Immature natural killer cell (primary cell): ENCODE results near the gene TPBGL. TPM values are rescaled to one million over a fixed set of nuclear protein-coding genes. Genes with fewer than 3 reads are reported as not detected.

ENCODE experiments used
- DNase-seq, 3 donors: peaks; one replicate each; pipeline ENCODE4 v3.0.0; 2022; ENCODE audit warnings: mixed read lengths in 1 of 3
- H3K27ac Mint-ChIP-seq, 6 donors: one replicate each; pipeline ENCODE4 v1.8.0; 2020; ENCODE audit warnings: mixed read lengths in 6 of 6, mild to moderate bottlenecking in 5 of 6, inconsistent platforms in 4 of 6, moderate library complexity in 3 of 6
- H3K27me3 Mint-ChIP-seq, 3 donors: one replicate each; pipeline ENCODE4 v1.8.0; 2020 to 2021; ENCODE audit warnings: low read depth in 3 of 3, mild to moderate bottlenecking in 3 of 3, mixed read lengths in 3 of 3, moderate library complexity in 3 of 3, inconsistent platforms in 1 of 3
- H3K36me3 Mint-ChIP-seq, 3 donors: one replicate each; pipeline ENCODE4 v1.8.0; 2020; ENCODE audit warnings: mixed read lengths in 3 of 3, inconsistent platforms in 2 of 3, mild to moderate bottlenecking in 2 of 3
- H3K4me1 Mint-ChIP-seq, 2 donors: one replicate each; pipeline ENCODE4 v1.8.0; 2020; ENCODE audit warnings: inconsistent platforms in 2 of 2, mild to moderate bottlenecking in 2 of 2, mixed read lengths in 2 of 2, moderate library complexity in 1 of 2
- H3K4me3 Mint-ChIP-seq, 5 donors: one replicate each; pipeline ENCODE4 v1.8.0; 2020; ENCODE audit warnings: mild to moderate bottlenecking in 5 of 5, mixed read lengths in 5 of 5, inconsistent platforms in 3 of 5, moderate library complexity in 3 of 5
- H3K9me3 Mint-ChIP-seq, 6 donors: one replicate each; pipeline ENCODE4 v1.8.0; 2020; ENCODE audit warnings: mild to moderate bottlenecking in 6 of 6, mixed read lengths in 6 of 6, inconsistent platforms in 4 of 6, moderate library complexity in 3 of 6
- polyA plus RNA-seq, 3 donors: library from polyadenylated mRNA; unstranded; fragments of 300-500 nt; fragmentation: Illumina TruSeq; gene quantifications; one replicate each; pipeline ENCODE4 v1.2.3, GENCODE V29; 2021

Gene TPBGL
- polyA plus RNA-seq, 3 donors from 2014 or later, result 0.13 TPM; not detected in 2

- no peak for DNase-seq
- H3K9me3 Mint-ChIP-seq, result no peaks in the 10 kb centered on the region
- H3K4me3 Mint-ChIP-seq, result no peak overlapping the region
- H3K27me3 Mint-ChIP-seq, result peaks cover 0 to 12% (median 3%) of the 10 kb centered on the region in 3 donors
- H3K27ac Mint-ChIP-seq, result peak overlapping the region in 2 of 6 donors; percentile 45 to 46
- H3K36me3 Mint-ChIP-seq, result peaks cover 0 to 21% (median 7%) of the 10 kb centered on the region in 3 donors
- H3K4me1 Mint-ChIP-seq, result peaks cover 28 to 37% of the 10 kb centered on the region in 2 donors
Measured at GRCh38 chr11:75287579-75287978, 47.0 kb downstream of the TPBGL start.

- Mint-ChIP-seq H3K4me3 (no peak overlapping the region), H3K4me1 (peaks cover 44 to 54% of the 10 kb centered on the region in 2 donors), H3K9me3 (no peaks in the 10 kb centered on the region), H3K36me3 (peaks cover 4 to 27% (median 7%) of the 10 kb centered on the region in 3 donors), H3K27ac (peak overlapping the region in 2 of 6 donors; percentile 23 to 28), H3K27me3 (peaks cover 0 to 12% (median 3%) of the 10 kb centered on the region in 3 donors)
- no peak for DNase-seq
Measured at GRCh38 chr11:75289511-75289760, 48.9 kb downstream of the TPBGL start.

- Mint-ChIP-seq H3K27ac (peak overlapping the region in 3 of 6 donors; percentile 23 to 28 (median 24)), H3K27me3 (peaks cover 0 to 10% (median 3%) of the 10 kb centered on the region in 3 donors), H3K4me3 (no peak overlapping the region), H3K36me3 (peaks cover 4 to 25% (median 7%) of the 10 kb centered on the region in 3 donors), H3K4me1 (peaks cover 47 to 58% of the 10 kb centered on the region in 2 donors), H3K9me3 (no peaks in the 10 kb centered on the region)
- no peak for DNase-seq
Measured at GRCh38 chr11:75289919-75290318, 49.3 kb downstream of the TPBGL start.

- H3K4me3 Mint-ChIP-seq, result peak overlapping the region in 2 of 5 donors; percentile 9 to 45
- H3K4me1 Mint-ChIP-seq, result peaks cover 57 to 70% of the 10 kb centered on the region in 2 donors
- DNase-seq, result no peak
- peaks cover 7 to 29% (median 12%) of the 10 kb centered on the region in 3 donors for H3K36me3 Mint-ChIP-seq
- no peaks in the 10 kb centered on the region for H3K9me3 Mint-ChIP-seq
- H3K27ac Mint-ChIP-seq, result peak overlapping the region in 3 of 6 donors; percentile 33 to 85 (median 69)
- peaks cover 0 to 10% (median 3%) of the 10 kb centered on the region in 3 donors for H3K27me3 Mint-ChIP-seq
Measured at GRCh38 chr11:75291741-75292140, 51.2 kb downstream of the TPBGL start.

- no peaks in the 10 kb centered on the region for H3K9me3 Mint-ChIP-seq
- H3K4me1 Mint-ChIP-seq, result peaks cover 63 to 80% of the 10 kb centered on the region in 2 donors
- no peak overlapping the region for H3K4me3 Mint-ChIP-seq
Measured at GRCh38 chr11:75292943-75293342, 52.4 kb downstream of the TPBGL start.

More at GRCh38 chr11:75292943-75293342, 52.4 kb downstream of the TPBGL start:
- DNase-seq, result no peak
- Mint-ChIP-seq H3K27me3 (peaks cover 0 to 11% (median 0%) of the 10 kb centered on the region in 3 donors), H3K36me3 (peaks cover 7 to 22% (median 12%) of the 10 kb centered on the region in 3 donors), H3K27ac (peak overlapping the region in 3 of 6 donors; percentile 15 to 76 (median 19))

Other genes with a start within 250 kb of the TPBGL start
- not detected for gene OR2AT4, start 143.9 kb upstream of the TPBGL start, polyA plus RNA-seq
- gene SLCO2B1, start 89.7 kb upstream of the TPBGL start, polyA plus RNA-seq, result not detected
- 10 to 100 TPM; 28.7 to 51.1 (median 41.5) TPM for gene ARRB1, start 110.9 kb downstream of the TPBGL start, polyA plus RNA-seq
- gene RPS3, start 158.7 kb downstream of the TPBGL start, polyA plus RNA-seq, result 1,000 to 10,000 TPM; 2,605 to 4,768 (median 2,974) TPM
- gene KLHL35, start 192.4 kb downstream of the TPBGL start, polyA plus RNA-seq, result 1 to 10 TPM in 1 of 3 donors, under 1 TPM in 1, not detected in 1; 0.41 to 1.6 TPM